IMR-90 (cell line): Measurements from ENCODE around the gene CFAP221.

Source experiments
- CTCF ChIP-seq: conservative IDR thresholded peaks from 2 replicates; pipeline ENCODE4 v1.5.1; 2012; ENCODE audit warnings: mild to moderate bottlenecking, low read depth, low read length, improper control_type of control experiment
- MAZ ChIP-seq: IDR thresholded peaks from 2 replicates; pipeline ENCODE4 v1.6.1; 2012; ENCODE audit warnings: low read depth, mild to moderate bottlenecking, low read length, improper control_type of control experiment, moderate library complexity, borderline replicate concordance
- NFE2L2 ChIP-seq: fragments of 150-350 bp; IDR thresholded peaks from 2 replicates; pipeline ENCODE4 v1.6.1; 2016; ENCODE audit warnings: low read depth, mild to moderate bottlenecking, low read length
- USF2 ChIP-seq: fragments of 150-350 bp; IDR thresholded peaks from 2 replicates; pipeline ENCODE4 v1.6.1; 2017; ENCODE audit warnings: mild to moderate bottlenecking, antibody characterized with exemption, low read length, low read depth

GRCh38 chr2:119519057-119519408 lies 25.2 kb upstream of the CFAP221 start:
- TF ChIP-seq MAZ (no peak), CTCF (no peak), USF2 (no peak), NFE2L2 (no peak)
